Measurements from ENCODE around the gene SLC30A7. TPM values are rescaled to one million over a fixed set of nuclear protein-coding genes. Genes with fewer than 3 reads are reported as not detected.

Gene SLC30A7
- total and polyA plus RNA-seq, 4 donors, result 6.0 to 38.9 (median 10.9) TPM

DNA sequence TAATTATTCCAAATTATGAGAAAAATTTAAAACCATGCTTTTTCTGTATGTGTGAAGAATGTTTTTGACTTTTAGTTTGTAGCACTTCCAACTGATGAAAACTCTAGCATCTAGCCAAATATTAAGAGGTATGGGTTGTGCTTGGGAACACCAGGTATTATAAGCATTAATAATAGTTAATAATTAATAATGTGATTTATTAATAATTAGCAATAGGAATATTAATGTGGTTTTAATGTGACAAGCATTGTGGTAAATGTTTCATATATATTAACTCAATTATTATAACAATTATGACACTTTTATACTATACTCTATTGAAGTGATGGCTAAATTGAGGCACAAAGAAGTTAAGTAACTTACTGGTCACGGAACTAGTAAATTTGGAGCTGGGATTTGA, 7.9 kb downstream of the SLC30A7 start:
- Histone ChIP-seq H3K9ac (ENCODE audit: low read depth in 1 of 2, low read length in 2 of 2) (no peak overlapping the region), H3K4me1 (ENCODE audit: control insufficient read depth in 4 of 4, insufficient read depth in 4 of 4, low read length in 3 of 4) (no peaks in the 10 kb centered on the region), H3K9me3 (ENCODE audit: control insufficient read depth in 4 of 4, low read length in 3 of 4) (no peaks in the 10 kb centered on the region), H3K27ac (ENCODE audit: low read depth in 1 of 2, low read length in 2 of 2) (no peak overlapping the region), H3K4me3 (ENCODE audit: low read depth in 1 of 3, low read length in 3 of 3) (no peak overlapping the region), H3K27me3 (ENCODE audit: control insufficient read depth in 4 of 4, insufficient read depth in 4 of 4, low read length in 3 of 4) (no peaks in the 10 kb centered on the region), H3K36me3 (ENCODE audit: control insufficient read depth in 4 of 4, insufficient read depth in 3 of 4, low read depth in 1 of 4, low read length in 3 of 4) (peaks cover 3 to 26% (median 21%) of the 10 kb centered on the region in 4 donors)
- WGBS, result 97% methylated on average over 1 of the region's 1 CpG
- no peak for TF ChIP-seq EGR1 (IDR thresholded peaks at IDR 0.05; ENCODE audit: low read depth in 2 of 2)
- TF ChIP-seq MAX (IDR thresholded peaks at IDR 0.05), result no peak
- TF ChIP-seq GABPA (IDR thresholded peaks at IDR 0.05 in 1 of 2, conservative IDR thresholded peaks at IDR 0.05 in 1 of 2), result no peak
- no peak for TF ChIP-seq SP1 (IDR thresholded peaks at IDR 0.05)
- no peak for TF ChIP-seq ATF3 (IDR thresholded peaks at IDR 0.05)
- TF ChIP-seq ZBTB33 (IDR thresholded peaks at IDR 0.05), result no peak
- no peak for TF ChIP-seq JUND (IDR thresholded peaks at IDR 0.05)
- TF ChIP-seq, protein P1, sequence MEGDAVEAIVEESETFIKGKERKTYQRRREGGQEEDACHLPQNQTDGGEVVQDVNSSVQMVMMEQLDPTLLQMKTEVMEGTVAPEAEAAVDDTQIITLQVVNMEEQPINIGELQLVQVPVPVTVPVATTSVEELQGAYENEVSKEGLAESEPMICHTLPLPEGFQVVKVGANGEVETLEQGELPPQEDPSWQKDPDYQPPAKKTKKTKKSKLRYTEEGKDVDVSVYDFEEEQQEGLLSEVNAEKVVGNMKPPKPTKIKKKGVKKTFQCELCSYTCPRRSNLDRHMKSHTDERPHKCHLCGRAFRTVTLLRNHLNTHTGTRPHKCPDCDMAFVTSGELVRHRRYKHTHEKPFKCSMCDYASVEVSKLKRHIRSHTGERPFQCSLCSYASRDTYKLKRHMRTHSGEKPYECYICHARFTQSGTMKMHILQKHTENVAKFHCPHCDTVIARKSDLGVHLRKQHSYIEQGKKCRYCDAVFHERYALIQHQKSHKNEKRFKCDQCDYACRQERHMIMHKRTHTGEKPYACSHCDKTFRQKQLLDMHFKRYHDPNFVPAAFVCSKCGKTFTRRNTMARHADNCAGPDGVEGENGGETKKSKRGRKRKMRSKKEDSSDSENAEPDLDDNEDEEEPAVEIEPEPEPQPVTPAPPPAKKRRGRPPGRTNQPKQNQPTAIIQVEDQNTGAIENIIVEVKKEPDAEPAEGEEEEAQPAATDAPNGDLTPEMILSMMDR (IDR thresholded peaks at IDR 0.05; ENCODE audit: low read depth, low read length, missing input control), result no peak
- TF ChIP-seq HNF4A (conservative IDR thresholded peaks at IDR 0.05), result no peak
- TF ChIP-seq RAD21 (IDR thresholded peaks at IDR 0.05), result no peak
- TF ChIP-seq NR2F2 (IDR thresholded peaks at IDR 0.05), result no peak
- no peak for TF ChIP-seq RXRA (IDR thresholded peaks at IDR 0.05)
- no peak for TF ChIP-seq HNF4G (IDR thresholded peaks at IDR 0.05)
- TF ChIP-seq REST (IDR thresholded peaks at IDR 0.05), result no peak
- no peak for TF ChIP-seq FOXA1 (IDR thresholded peaks at IDR 0.05)
- TF ChIP-seq YY1 (IDR thresholded peaks at IDR 0.05), result no peak
- no peak for TF ChIP-seq TAF1 (conservative IDR thresholded peaks at IDR 0.05)
- no peak for TF ChIP-seq FOXA2 (IDR thresholded peaks at IDR 0.05)
- DNase-seq (ENCODE audit: low spot score), result no peak

All from liver (tissue), 9 donors.